OCI-LY7 (cell line): ENCODE results near the gene SLC25A26.

Experiments used
- CTCF ChIP-seq: fragments of 200-600 bp; sonication (generic); conservative IDR thresholded peaks from 2 replicates; pipeline ENCODE4 v1.5.1; 2014; ENCODE audit warnings: mild to moderate bottlenecking, antibody characterized with exemption, low read length, moderate library complexity, mixed read lengths
- EZH2phosphoT487 ChIP-seq: fragments of 200-600 bp; sonication (generic); IDR thresholded peaks from 2 replicates; pipeline ENCODE4 v1.6.1; 2018; ENCODE audit warnings: low read depth, borderline replicate concordance, mild to moderate bottlenecking, mixed run types, antibody characterized with exemption, low read length, moderate library complexity, mixed read lengths

- TF ChIP-seq CTCF (no peak), EZH2phosphoT487 (no peak)
Observed at GRCh38 chr3:66203275-66203674, 17.5 kb upstream of the SLC25A26 start.
